ENCODE data around the gene PDE6B.

DNA sequence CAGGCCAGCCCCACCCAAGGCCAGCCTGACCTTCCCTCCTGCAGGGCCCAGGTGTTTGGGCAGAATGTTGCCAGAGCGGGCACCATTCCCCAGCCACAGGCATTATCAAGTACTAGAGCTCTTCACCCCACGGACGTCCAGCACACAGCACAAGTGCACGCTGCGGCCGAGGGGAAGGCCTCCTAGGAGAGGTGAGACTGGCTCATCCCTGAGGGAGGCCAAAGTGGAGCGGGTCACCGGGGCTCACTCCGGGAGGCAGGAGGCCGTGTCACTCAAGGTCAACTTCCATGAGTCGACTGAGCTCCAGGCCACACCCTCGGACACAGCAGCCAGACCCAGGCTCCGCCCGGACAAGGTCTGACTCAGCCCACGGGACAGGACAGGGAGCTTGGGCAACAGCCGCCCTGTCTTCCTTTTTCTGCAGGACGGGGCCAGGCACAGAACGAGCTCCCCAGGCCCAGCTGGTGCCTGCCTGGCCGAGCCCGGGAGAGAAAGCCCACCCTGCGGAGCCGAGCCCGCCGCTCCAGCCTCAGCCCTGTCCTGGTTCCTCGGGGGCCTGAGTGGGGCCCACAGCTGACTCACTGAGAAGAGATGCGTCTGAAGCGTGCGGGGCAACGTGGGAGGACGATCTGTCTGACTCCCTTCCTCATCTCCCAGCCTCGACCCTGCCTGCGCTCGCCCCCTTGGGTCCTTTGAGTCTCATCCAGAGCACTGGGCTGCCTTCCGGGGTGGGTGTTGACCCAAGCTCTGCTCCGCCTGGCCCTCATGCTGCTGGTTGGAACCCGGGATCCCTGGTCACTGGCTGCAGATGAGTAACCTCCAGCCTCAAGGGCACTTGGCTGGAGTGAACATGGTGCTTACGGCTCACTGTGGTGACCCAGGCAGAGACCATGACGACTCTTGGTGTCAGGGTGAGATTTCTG is 61.9 kb downstream of the PDE6B start:
- TF ChIP-seq, protein P1, sequence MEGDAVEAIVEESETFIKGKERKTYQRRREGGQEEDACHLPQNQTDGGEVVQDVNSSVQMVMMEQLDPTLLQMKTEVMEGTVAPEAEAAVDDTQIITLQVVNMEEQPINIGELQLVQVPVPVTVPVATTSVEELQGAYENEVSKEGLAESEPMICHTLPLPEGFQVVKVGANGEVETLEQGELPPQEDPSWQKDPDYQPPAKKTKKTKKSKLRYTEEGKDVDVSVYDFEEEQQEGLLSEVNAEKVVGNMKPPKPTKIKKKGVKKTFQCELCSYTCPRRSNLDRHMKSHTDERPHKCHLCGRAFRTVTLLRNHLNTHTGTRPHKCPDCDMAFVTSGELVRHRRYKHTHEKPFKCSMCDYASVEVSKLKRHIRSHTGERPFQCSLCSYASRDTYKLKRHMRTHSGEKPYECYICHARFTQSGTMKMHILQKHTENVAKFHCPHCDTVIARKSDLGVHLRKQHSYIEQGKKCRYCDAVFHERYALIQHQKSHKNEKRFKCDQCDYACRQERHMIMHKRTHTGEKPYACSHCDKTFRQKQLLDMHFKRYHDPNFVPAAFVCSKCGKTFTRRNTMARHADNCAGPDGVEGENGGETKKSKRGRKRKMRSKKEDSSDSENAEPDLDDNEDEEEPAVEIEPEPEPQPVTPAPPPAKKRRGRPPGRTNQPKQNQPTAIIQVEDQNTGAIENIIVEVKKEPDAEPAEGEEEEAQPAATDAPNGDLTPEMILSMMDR (IDR thresholded peaks at IDR 0.05) = no peak
- no peak for TF ChIP-seq POLR2AphosphoS5 (IDR thresholded peaks at IDR 0.05)

Measured in gastroesophageal sphincter (tissue), 3 donors.